DMS114 treated with DMSO at 0.1 percent for 48 hours (cell line): ENCODE measurements around the gene FAAP24.
"Not testable (repeated sequence)": the region's sequence is repeated elsewhere in the genome, so short reads cannot be mapped to it uniquely, and the experiment has no call there.

Experiments used
- DNase-seq: peaks from one replicate; lab custom pipeline; 2025; ENCODE audit not compliant: unreplicated experiment; lab: John Stamatoyannopoulos, UW

Gene FAAP24, protein sequence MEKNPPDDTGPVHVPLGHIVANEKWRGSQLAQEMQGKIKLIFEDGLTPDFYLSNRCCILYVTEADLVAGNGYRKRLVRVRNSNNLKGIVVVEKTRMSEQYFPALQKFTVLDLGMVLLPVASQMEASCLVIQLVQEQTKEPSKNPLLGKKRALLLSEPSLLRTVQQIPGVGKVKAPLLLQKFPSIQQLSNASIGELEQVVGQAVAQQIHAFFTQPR

DNA sequence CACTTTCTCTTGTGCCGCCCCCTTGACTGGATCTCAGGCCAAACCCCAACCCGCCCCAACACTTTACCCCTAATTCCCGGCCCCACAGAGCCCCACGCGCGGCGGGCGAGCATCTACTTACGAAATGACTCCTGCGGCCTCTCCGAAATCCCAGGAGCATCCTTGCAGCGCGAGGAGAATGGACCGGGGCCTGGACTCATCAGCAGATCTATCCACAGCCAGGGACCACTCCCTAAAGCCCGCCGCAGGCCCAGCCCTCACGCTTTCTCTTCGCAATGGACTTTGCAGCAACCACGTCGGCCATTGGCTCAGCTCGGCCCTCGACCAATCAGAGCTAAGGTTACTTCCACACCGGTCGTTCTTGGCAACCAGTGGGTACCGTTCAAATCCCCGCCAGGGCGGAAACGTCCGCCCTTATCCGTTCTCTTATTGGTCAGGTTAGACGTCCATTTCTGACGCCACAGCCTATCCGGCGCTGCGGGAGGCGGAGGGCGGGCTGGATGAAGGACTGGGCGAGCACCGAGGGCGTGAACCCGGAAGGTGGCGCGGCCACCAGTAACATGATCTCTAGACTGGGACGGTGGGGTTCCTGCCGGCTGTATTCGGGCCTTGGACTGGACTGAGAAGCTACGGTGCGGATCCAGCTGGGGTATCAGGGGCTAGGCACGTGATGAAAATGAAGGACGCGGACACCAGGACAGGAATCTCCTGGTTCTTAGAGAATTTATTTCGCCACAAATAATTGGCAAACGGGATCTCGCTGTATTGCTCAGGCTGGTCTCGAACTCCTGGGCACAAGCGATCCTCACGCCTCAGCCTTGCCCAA, at the start of gene FAAP24, which contains the start of gene CEP89:
Gene FAAP24 (plus strand): TSS at position 528 of the 826 bp plus-strand sequence. CDS start 955 bp downstream, outside the sequence.
Gene CEP89 (minus strand): TSS at position 244 of the 826 bp plus-strand sequence. CDS start 84 bp downstream, at position 160.
- peak; percentile 99 for DNase-seq

GRCh38 chr19:32924200-32924599, 47.8 kb upstream of the FAAP24 start:
- no peak for DNase-seq

DNA sequence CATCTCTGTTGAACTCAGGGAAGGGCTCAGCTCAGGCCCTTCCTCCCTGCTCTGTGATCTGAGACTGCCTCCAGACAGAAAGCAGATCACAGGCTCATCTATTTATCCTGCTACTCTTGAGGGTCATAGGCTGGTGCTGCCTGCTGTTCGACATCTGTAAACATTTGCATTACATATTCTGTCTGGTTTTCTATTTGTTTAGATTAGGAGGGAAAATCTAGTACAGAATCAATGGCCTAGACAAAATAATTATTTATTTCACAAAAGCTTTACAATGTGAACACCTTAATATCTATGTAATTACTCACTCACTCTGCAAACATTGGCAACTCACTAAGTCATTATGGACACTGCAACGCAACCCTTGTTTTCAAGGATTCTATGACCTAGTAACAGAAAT, 43.2 kb upstream of the FAAP24 start:
- no peak for DNase-seq

GRCh38 chr19:32930567-32930966, 41.5 kb upstream of the FAAP24 start:
- DNase-seq: no peak

- no peak for DNase-seq
Measured at GRCh38 chr19:32933571-32933970, 38.5 kb upstream of the FAAP24 start.

DNA sequence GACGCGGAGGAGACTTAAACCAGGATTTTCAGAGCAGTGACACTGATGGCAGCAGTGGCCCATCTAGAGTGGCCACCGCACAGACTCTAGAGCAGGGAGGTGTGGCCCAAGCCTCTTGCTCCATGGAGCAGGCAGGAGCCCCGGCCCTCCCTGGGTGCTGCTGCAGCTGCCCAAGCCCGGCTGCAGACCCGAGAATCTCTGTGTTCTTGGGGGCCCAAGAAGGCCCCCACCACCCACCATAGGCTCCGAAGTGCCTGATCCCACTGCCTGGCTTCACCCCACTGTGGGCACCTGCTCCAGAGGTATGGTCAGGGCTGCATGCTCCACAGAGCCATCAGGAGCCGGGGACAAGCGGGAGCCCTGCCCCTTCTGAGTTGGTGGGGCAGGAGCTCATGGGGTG, 36.4 kb upstream of the FAAP24 start:
- DNase-seq: no peak

DNA sequence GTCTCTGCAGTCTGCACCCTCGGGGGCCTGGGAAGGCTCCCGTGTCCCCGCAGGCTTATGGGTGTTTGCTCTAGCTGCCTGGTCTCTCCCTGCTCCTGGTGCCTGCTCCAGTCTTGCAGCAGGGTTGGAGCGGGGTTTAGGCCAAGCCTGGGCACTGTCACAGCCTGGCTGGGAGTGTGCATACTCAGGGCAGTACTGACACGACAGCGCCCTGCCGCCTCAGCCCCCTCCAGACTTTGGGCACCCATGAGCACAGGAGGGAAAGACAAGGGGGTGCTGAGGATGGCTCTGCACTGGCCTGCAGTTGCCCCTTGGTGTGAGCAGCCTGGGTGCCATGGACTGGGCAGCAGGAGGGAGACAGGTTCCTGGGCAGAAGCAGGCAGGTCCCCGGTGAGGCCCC, 36.0 kb upstream of the FAAP24 start:
- no peak for DNase-seq

DNA sequence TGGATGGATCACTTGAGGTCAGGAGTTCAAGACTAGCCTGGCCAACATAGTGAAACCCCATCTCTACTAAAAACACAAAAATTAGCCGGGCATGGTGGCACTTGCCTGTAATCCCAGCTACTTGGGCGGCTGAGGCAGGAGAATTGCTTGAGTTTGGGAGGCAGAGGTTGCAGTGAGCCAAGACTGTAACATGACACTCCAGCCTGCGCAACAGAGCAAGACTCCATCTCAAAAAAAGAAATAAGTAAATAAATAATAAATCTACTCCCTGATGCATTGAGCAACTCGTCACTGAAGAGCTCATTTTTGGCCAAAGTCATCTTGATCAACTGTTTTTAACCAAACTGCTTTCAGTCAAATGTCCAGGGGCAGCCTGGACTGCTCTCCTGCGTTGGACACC, 30.8 kb upstream of the FAAP24 start:
- DNase-seq: not testable (repeated sequence)

DNA sequence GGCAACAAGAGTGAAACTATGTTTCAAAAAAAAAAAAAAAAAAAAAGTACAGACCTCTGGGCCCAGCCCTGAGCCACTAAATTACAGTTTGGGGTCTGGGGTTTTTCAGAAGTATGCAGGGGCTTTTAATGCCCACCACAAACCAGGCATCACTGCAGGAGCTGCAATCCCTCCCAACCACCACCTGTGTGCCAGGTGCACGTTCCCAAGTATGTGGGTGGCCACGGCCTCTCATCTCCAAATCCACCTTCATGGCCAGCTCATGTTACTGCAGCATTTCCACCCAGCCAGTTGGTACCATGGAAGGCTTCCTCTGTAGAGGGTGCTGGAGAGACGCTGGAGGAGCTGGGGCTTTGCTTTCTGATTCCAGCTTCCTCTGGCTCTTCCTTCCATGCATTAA, 26.8 kb upstream of the FAAP24 start:
- DNase-seq: no peak

- DNase-seq: no peak
Measured at GRCh38 chr19:32966750-32967149, 5.3 kb upstream of the FAAP24 start.

DNA sequence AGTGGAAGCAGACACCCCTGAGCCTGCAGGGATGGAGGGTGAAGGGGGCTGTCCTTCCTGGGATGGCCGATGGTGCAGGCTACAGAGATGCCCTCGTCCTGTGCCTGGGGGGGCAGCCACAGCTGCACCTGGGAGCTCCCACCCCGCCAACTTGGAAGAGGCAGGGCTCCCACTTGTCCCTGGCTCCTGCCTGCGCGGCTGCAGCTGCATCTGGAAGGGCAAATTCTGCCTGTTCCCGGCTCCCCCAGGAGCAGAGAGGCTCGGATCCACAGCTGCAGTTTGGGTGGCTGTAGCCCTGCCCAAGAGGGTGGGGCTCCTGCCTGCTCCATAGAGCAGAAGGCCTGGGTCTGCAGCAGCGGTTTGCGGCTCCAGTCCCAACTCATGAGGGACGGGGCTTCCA, 2.5 kb upstream of the FAAP24 start:
- no peak for DNase-seq

GRCh38 chr19:32971012-32971595, 938 bp upstream of the FAAP24 start:
- no peak for DNase-seq

DNA sequence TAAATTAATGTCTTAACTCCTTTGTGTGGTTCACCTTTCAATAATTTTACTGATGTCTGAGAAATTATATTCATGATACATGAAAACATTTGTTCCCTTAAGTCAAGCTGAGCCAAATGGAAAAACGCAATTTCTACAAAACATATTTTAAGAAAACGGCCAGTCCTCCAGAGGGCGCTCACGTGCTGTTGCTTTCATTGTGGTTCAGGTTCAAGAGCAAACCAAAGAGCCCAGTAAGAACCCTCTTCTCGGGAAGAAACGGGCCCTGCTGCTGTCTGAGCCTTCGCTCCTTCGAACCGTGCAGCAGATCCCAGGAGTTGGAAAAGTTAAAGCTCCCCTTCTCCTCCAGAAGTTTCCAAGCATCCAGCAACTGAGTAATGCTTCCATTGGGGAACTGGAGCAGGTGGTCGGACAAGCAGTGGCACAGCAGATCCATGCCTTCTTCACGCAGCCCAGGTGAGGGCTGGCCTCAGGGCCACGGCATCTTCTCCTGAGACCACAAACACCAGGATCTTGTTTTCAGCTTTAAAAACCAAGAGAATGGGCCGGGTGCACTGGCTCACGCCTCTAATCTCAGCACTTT, 4.3 kb downstream of the FAAP24 start:
- peak; percentile 64 for DNase-seq

DNA sequence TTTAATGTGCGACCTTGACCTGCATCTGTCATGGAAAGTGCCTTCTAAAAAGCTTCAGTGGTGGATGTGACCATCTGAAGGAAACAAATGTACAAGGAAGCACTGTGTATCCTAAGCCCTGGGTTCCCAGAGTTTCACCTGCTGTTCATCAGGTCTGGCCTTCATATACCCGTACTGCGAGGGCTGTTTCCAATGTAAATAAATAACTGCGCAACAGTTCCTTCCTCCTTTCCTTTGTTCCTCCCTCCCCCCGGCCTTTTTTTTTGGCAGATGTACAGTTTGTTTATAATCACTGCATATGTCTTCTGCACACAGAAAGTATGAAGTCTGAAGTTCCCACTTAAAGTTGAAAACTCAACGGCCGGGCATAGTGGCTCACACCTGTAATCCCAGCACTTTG, 5.2 kb downstream of the FAAP24 start:
- DNase-seq: no peak

- DNase-seq: not testable (repeated sequence)
Measured at GRCh38 chr19:32977813-32978212, 5.8 kb downstream of the FAAP24 start.

DNA sequence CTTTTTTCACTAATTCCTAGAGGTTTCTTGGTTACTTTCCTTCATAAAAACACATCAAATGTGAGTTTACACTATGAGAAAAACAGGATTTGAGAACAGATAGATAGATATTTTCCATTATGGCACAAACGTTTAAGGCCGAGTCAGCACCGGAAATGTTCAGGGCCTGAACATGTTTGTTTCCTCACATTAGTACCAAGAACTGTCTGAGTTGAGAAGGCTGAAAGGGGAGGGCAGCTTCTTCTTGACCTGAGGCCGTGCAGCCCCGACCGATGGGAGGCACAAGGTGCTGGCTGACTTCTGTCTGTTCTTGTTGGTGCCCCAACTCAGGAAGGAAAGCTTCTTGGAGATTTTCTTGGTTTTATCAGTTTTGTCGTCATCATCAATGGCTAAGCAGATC, 7.8 kb downstream of the FAAP24 start:
- DNase-seq: not testable (repeated sequence)

DNA sequence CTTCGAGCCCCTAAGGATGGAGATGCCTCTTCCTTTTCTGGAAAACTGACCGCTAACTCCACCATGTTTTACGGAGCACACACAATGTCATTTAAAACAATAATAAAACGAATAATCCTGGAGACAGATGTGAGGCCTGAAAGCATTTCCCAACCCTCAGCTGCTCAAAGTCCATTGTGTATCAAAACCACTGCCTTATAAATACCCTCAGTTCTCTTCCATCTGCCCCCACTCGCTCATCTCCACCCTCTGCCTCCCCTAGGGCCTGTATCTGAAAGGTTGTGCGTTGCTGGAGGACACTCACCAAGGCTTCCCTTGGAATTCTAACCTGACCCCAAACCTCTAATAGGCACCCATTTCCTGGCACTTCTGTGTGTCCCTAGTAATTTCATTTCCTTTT, 10.4 kb downstream of the FAAP24 start:
- DNase-seq: not testable (repeated sequence)

DNA sequence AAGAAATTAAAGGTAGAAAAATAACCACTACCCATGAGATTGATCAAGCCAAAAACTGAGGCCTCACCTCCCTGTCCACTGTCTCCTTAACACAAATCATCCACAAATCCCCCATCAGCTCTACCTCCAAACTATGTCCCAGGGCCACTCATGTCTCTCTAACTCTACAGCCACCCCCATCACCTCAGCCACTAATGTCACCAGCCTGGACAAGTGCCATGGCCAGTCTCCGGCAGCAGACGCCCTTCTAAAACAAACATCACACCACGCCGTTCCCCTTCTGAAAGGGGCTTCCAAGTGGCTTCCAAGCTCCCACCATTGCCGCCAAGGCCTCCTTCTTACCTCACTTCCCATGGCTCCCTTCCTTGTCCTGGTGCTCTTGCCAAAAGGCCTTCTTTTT, 16.2 kb downstream of the FAAP24 start:
- DNase-seq: not testable (repeated sequence)

DNA sequence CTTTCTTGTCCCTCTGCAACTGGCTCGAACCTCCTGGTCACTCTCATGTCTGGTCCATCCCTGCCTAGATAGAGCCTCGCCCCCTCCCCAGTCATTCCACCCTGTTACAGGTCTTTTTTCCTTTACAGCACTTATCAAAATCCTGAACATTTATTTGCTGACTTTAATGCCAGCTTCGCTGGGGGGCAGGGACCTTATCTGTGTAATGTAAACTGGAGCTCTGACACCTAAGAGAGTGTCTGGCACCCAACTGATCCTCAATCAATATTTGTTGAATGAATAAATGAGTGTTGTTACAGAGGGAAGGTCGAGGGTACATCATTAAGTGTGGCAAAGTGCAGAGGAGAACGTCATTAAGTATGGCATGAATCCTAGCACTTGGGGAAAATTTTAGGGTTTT, 16.7 kb downstream of the FAAP24 start:
- no peak for DNase-seq

- not testable (repeated sequence) for DNase-seq
Measured at GRCh38 chr19:32995966-32996365, 23.9 kb downstream of the FAAP24 start.

DNA sequence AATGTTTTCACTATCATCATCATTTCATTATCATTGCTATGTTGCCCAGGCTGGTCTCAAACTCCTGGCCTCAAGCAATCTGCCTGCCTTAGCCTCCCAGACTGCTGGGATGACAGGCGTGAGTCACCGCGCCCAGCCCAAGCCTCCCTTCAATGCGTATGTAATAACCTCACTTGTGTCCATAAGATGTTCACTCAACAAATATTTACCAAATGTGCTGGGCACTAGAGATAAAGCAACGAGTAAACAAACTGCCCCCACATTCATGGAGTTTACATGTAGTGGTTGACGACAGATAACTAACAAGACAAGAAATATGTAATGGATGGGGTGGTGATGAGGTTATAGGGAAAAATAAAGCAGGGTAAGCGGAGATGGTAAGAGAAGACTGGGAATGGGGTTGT, 25.0 kb downstream of the FAAP24 start:
- not testable (repeated sequence) for DNase-seq
